ENCODE results near the gene C1orf94. TPM values are rescaled to one million over a fixed set of nuclear protein-coding genes. Genes with fewer than 3 reads are reported as not detected.

C1orf94 gene
- total and polyA plus RNA-seq, 9 donors: not detected

GRCh38 chr1:34188418-34188817, 11.7 kb downstream of the C1orf94 start:
- Histone ChIP-seq H3K27me3 (no peaks in the 10 kb centered on the region), H3K4me1 (ENCODE audit: insufficient read depth) (no peaks in the 10 kb centered on the region), H3K4me3 (no peak overlapping the region), H3K9me3 (no peaks in the 10 kb centered on the region), H3K36me3 (no peaks in the 10 kb centered on the region), H3K27ac (no peak overlapping the region)
- DNase-seq: no peak
- WGBS, 3 donors: 15 to 18% (median 16%) methylated on average over 8 of the region's 8 CpGs
- intact Hi-C loops (cut with DNase I): no loop called here
- TF ChIP-seq POLR2A (IDR thresholded peaks at IDR 0.05): no peak
- TF ChIP-seq EP300 (IDR thresholded peaks at IDR 0.05): no peak
- TF ChIP-seq CTCF (IDR thresholded peaks at IDR 0.05): no peak

- Histone ChIP-seq H3K36me3 (no peaks in the 10 kb centered on the region), H3K4me3 (no peak overlapping the region), H3K4me1 (ENCODE audit: insufficient read depth) (no peaks in the 10 kb centered on the region), H3K27me3 (no peaks in the 10 kb centered on the region), H3K27ac (no peak overlapping the region), H3K9me3 (no peaks in the 10 kb centered on the region)
- intact Hi-C loops (cut with DNase I): no loop called here
- 66 to 89% (median 73%) methylated on average over 4 of the region's 4 CpGs for WGBS, 3 donors
- DNase-seq: no peak
- TF ChIP-seq POLR2A (IDR thresholded peaks at IDR 0.05) (no peak), EP300 (IDR thresholded peaks at IDR 0.05) (no peak), CTCF (IDR thresholded peaks at IDR 0.05) (no peak)
Observed at GRCh38 chr1:34188985-34189384, 12.3 kb downstream of the C1orf94 start.

- H3K4me3 ChIP-seq: no peak overlapping the region
- no peak for DNase-seq
- H3K27ac ChIP-seq: no peak overlapping the region
- H3K9me3 ChIP-seq: no peaks in the 10 kb centered on the region
- no peaks in the 10 kb centered on the region for H3K27me3 ChIP-seq
- H3K36me3 ChIP-seq: no peaks in the 10 kb centered on the region
- no peaks in the 10 kb centered on the region for H3K4me1 ChIP-seq (ENCODE audit: insufficient read depth)
- no peak for TF ChIP-seq POLR2A (IDR thresholded peaks at IDR 0.05)
- TF ChIP-seq EP300 (IDR thresholded peaks at IDR 0.05): no peak
- no peak for TF ChIP-seq CTCF (IDR thresholded peaks at IDR 0.05)
- intact Hi-C loops (cut with DNase I): no loop called here
- 65 to 92% (median 87%) methylated on average over 2 of the region's 2 CpGs for WGBS, 3 donors
Observed at GRCh38 chr1:34190692-34191091, 14.0 kb downstream of the C1orf94 start.

GRCh38 chr1:34192621-34193020, 15.9 kb downstream of the C1orf94 start:
- no peak overlapping the region for H3K27ac ChIP-seq
- no peaks in the 10 kb centered on the region for H3K27me3 ChIP-seq
- no peak for TF ChIP-seq POLR2A (IDR thresholded peaks at IDR 0.05)
- no peak for TF ChIP-seq EP300 (IDR thresholded peaks at IDR 0.05)
- TF ChIP-seq CTCF (IDR thresholded peaks at IDR 0.05): no peak
- H3K4me3 ChIP-seq: no peak overlapping the region
- no peaks in the 10 kb centered on the region for H3K4me1 ChIP-seq (ENCODE audit: insufficient read depth)
- 37 to 50% (median 48%) methylated on average over 3 of the region's 3 CpGs for WGBS, 3 donors
- intact Hi-C loops (cut with DNase I): no loop called here
- H3K9me3 ChIP-seq: no peaks in the 10 kb centered on the region
- H3K36me3 ChIP-seq: no peaks in the 10 kb centered on the region
- DNase-seq: no peak

- H3K4me1 ChIP-seq (ENCODE audit: insufficient read depth): no peaks in the 10 kb centered on the region
- no peaks in the 10 kb centered on the region for H3K9me3 ChIP-seq
- H3K27ac ChIP-seq: no peak overlapping the region
- H3K36me3 ChIP-seq: no peaks in the 10 kb centered on the region
- TF ChIP-seq POLR2A (IDR thresholded peaks at IDR 0.05) (no peak), CTCF (IDR thresholded peaks at IDR 0.05) (no peak), EP300 (IDR thresholded peaks at IDR 0.05) (no peak)
- no peaks in the 10 kb centered on the region for H3K27me3 ChIP-seq
- no peak for DNase-seq
- 74 to 79% (median 76%) methylated on average over 1 of the region's 1 CpG for WGBS, 3 donors
- H3K4me3 ChIP-seq: no peak overlapping the region
- intact Hi-C loops (cut with DNase I): no loop called here
Observed at GRCh38 chr1:34199927-34200326, 23.2 kb downstream of the C1orf94 start.

Data from ovary (tissue), 9 donors.